ENCODE results near the gene BUB1. TPM values are rescaled to one million over a fixed set of nuclear protein-coding genes. Genes with fewer than 3 reads are reported as not detected.
A peak's percentile ranks its signal among the peaks of the same experiment; 100 is the strongest.
"Not testable (repeated sequence)": the region's sequence is repeated elsewhere in the genome, so short reads cannot be mapped to it uniquely, and the experiment has no call there.

The BUB1 gene
- total and polyA plus RNA-seq, 12 donors, result 0.12 to 4.5 (median 0.48) TPM

GRCh38 chr2:110603917-110604591, 73.8 kb downstream of the BUB1 start:
- ATAC-seq; H3K36me3 ChIP-seq; H3K27me3 ChIP-seq; DNase-seq; H3K4me3 ChIP-seq; intact Hi-C loops (cut with DNase I); H3K27ac ChIP-seq; H3K4me1 ChIP-seq; H3K9me3 ChIP-seq: not testable (repeated sequence)
- WGBS, 2 donors, result no CpG with 5 or more reads among the region's 8 CpGs

DNA sequence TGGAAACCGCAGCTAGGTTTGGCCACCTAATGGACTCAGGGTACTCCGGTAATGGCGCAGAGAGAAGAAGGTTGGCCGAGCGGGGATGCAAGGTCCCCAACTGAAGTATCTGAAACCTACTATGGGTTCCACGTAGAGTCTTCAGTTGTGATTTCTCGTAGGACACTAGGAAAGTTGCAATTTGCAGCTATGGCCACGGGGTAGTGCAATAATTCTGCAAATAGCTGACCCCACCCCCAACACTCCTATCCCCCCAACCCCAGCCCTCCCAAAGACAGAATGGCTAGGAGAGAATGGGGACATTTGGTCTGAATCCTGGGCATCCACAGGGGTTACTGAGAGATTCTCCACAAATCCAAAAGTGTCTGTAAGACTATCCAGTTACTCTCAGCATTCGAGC, 75.7 kb downstream of the BUB1 start:
- H3K4me1 ChIP-seq; DNase-seq; intact Hi-C loops (cut with DNase I); H3K9me3 ChIP-seq; H3K27me3 ChIP-seq; H3K27ac ChIP-seq; H3K36me3 ChIP-seq; ATAC-seq; H3K4me3 ChIP-seq: not testable (repeated sequence)
- 90 to 96% methylated on average over 5 of the region's 9 CpGs for WGBS, 2 donors

DNA sequence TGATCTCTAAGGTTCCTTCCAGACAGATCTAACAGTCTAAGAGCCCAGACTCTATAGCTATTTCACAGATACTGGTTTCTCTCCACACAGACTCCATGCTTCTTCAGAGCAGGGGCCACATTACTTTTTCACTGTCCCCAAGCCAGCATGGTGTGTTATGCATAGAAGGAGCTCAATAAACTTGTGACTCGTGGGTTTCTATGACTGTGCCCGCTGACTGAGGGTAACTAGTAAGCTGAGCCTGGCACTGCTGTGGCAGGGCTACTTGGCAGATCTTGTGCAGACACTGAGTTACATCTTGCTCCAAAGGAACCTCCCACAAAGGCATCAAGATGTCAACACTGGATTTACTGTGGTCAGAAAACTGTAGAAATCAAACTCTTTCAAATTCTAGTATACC, 85.9 kb downstream of the BUB1 start:
- H3K27ac ChIP-seq; H3K9me3 ChIP-seq; ATAC-seq; H3K27me3 ChIP-seq; H3K4me3 ChIP-seq; intact Hi-C loops (cut with DNase I); H3K36me3 ChIP-seq; H3K4me1 ChIP-seq; DNase-seq: not testable (repeated sequence)
- WGBS, 2 donors, result no CpG with 5 or more reads among the region's 2 CpGs

- H3K27me3 ChIP-seq; H3K9me3 ChIP-seq; intact Hi-C loops (cut with DNase I); H3K4me3 ChIP-seq; H3K4me1 ChIP-seq; H3K36me3 ChIP-seq; H3K27ac ChIP-seq; DNase-seq; ATAC-seq: not testable (repeated sequence)
- no CpG with 5 or more reads among the region's 15 CpGs for WGBS, 2 donors
These were observed 88.1 kb downstream of the BUB1 start for GRCh38 chr2:110589677-110590330.

DNA sequence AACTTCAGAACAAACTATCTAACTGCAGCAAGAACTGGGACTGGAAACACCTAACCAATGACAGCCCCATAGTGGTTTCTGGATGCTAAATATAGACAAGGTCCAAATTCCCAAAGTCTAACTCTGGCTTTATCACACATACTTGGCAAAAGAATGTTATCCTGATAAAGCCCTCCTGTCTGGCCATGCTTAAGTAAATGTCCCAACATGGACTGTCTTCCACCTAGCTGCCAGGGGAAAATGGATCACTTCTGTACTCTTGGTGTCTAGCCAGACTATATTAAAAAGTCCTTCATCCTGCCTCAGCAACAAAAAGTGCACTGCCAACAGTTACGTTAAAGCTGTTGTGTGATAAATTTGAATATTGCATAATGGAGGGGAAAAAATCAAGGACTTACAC, 89.3 kb downstream of the BUB1 start:
- ATAC-seq, result peak in 7 of 8 donors; percentile 62 to 88 (median 71)
- H3K36me3 ChIP-seq; H3K4me3 ChIP-seq; H3K27me3 ChIP-seq; H3K27ac ChIP-seq; H3K9me3 ChIP-seq; H3K4me1 ChIP-seq; DNase-seq; intact Hi-C loops (cut with DNase I): not testable (repeated sequence)
- WGBS, 2 donors, result no CpG with 5 or more reads among the region's 1 CpG

Other genes starting within 250 kb of the BUB1 start
- gene LIMS4, start 205.2 kb downstream of the BUB1 start, total RNA-seq, result 1 to 10 TPM; 2.6 to 5.6 (median 3.2) TPM
- 1 to 10 TPM; 1.2 to 1.6 TPM for gene LIMS4, start 205.2 kb downstream of the BUB1 start, polyA plus RNA-seq
- 10 to 100 TPM in 8 of 10 donors, 1 to 10 TPM in 2; 4.7 to 27.8 (median 12.0) TPM for gene RGPD6, start 100.8 kb downstream of the BUB1 start, total RNA-seq
- 10 to 100 TPM in 1 of 2 donors, 1 to 10 TPM in 1; 4.5 to 13.8 TPM for gene RGPD6, start 100.8 kb downstream of the BUB1 start, polyA plus RNA-seq
- not detected for gene ACOXL, start 54.5 kb upstream of the BUB1 start, total RNA-seq
- gene ACOXL, start 54.5 kb upstream of the BUB1 start, polyA plus RNA-seq, result not detected